ENCODE measurements around the gene ELF5. TPM values are rescaled to one million over a fixed set of nuclear protein-coding genes. Genes with fewer than 3 reads are reported as not detected.

ELF5 gene
- total and polyA plus RNA-seq, 10 of the 15 experiments (the other 5 are each of a cell fraction or from before 2014, with no cell fraction given): not detected

- no peak overlapping the region for H3K27ac ChIP-seq (ENCODE audit: control insufficient read depth, insufficient read depth)
- H3K4me3 ChIP-seq: no peak overlapping the region
- in situ Hi-C loops (cut with MboI) (loop anchor here (10.0 kb wide), 1 partner anchor 878 kb away; no protein-coding TSS in a partner anchor), intact Hi-C loops (cut with micrococcal nuclease; ENCODE audit: unreplicated experiment) (no loop called here)
- H3K36me3 ChIP-seq (ENCODE audit: control insufficient read depth in 2 of 2, insufficient read depth in 2 of 2, low read length in 1 of 2): no peaks in the 10 kb centered on the region
- no peak overlapping the region for H3K9ac ChIP-seq (ENCODE audit: control insufficient read depth, insufficient read depth, low read length)
- no peak overlapping the region for H3K4me2 ChIP-seq (ENCODE audit: control insufficient read depth, insufficient read depth)
- H4K20me1 ChIP-seq (ENCODE audit: control insufficient read depth, insufficient read depth): no peaks in the 10 kb centered on the region
- BruUV-seq (replicated peaks): no TSS peak
- DNase-seq (ENCODE audit: low read depth, low spot score): no peak
- ChIA-PET SMC1A (ENCODE audit: uncharacterized antibody, unreplicated experiment) (no interaction called here), POLR2A (no interaction called here), CTCF (no interaction called here), RAD21 (ENCODE audit: unreplicated experiment) (no interaction called here)
- 12% methylated on average over 6 of the region's 6 CpGs for WGBS (ENCODE audit: insufficient coverage, insufficient replicate concordance, low lambda C conversion rate, missing lambda C conversion rate)
- H2AFZ ChIP-seq (ENCODE audit: control insufficient read depth, low read depth, low read length): no peak overlapping the region
- no peak for ATAC-seq
- no peaks in the 10 kb centered on the region for H3K4me1 ChIP-seq (ENCODE audit: control insufficient read depth, insufficient read depth, low read length)
- H3K9me3 ChIP-seq (replicated peaks; ENCODE audit: control insufficient read depth, insufficient read depth, low read length): no peaks in the 10 kb centered on the region
- no peaks in the 10 kb centered on the region for H3K79me2 ChIP-seq (ENCODE audit: control insufficient read depth, insufficient read depth, low read length)
- H3K27me3 ChIP-seq (replicated peaks in 1 of 2; ENCODE audit: control insufficient read depth in 2 of 2, insufficient read depth in 2 of 2, low read length in 1 of 2): no peaks in the 10 kb centered on the region
- no peak for FAIRE-seq
- TF ChIP-seq IKZF2 (IDR thresholded peaks at IDR 0.05): no peak
- TF ChIP-seq SMARCA5 (IDR thresholded peaks at IDR 0.05): no peak
- no peak for TF ChIP-seq CBX5 (IDR thresholded peaks at IDR 0.05; ENCODE audit: low read depth)
- TF ChIP-seq CTCF (IDR thresholded peaks at IDR 0.05 in 2 of 3, conservative IDR thresholded peaks at IDR 0.05 in 1 of 3; ENCODE audit: control insufficient read depth in 2 of 3, extremely low read depth in 1 of 3, insufficient read depth in 1 of 3, low read depth in 3 of 3, low read length in 3 of 3): no peak
- no peak for TF ChIP-seq RFX5 (IDR thresholded peaks at IDR 0.05; ENCODE audit: low read depth, low read length)
- no peak for TF ChIP-seq ZBED1 (IDR thresholded peaks at IDR 0.05; ENCODE audit: borderline replicate concordance)
- no peak for TF ChIP-seq NKRF (conservative IDR thresholded peaks at IDR 0.05)
- no peak for TF ChIP-seq CUX1 (IDR thresholded peaks at IDR 0.05; ENCODE audit: insufficient replicate concordance, low read depth, low read length)
- no peak for TF ChIP-seq ATF2 (IDR thresholded peaks at IDR 0.05; ENCODE audit: low read length)
These were observed 2.9 kb upstream of the ELF5 start for GRCh38 chr11:34516247-34517040.
